T-cell (primary cell): ENCODE results near the gene HERC4. TPM values are rescaled to one million over a fixed set of nuclear protein-coding genes. Genes with fewer than 3 reads are reported as not detected.
"Not testable (repeated sequence)": the region's sequence is repeated elsewhere in the genome, so short reads cannot be mapped to it uniquely, and the experiment has no call there.

ENCODE experiments used
- ATAC-seq, 4 experiments: fragments of 200-7000 bp in 3 of 4; fragments of 150-1000 bp in 1 of 4; cut with Tn5 transposase; replicated peaks in 1 of 4; 1 replicate in 3 of 4; 2 replicates in 1 of 4; pipeline ENCODE4 v1.10.0; 2021; ENCODE audit warnings: moderate library complexity in 3 of 4, mild to moderate bottlenecking in 2 of 4, moderate number of reproducible peaks in 1 of 4
- CTCF ChIA-PET, 2 donors: fragments of 300-600 bp; sonication (Branson Sonifier 250); formaldehyde crosslinking; loops; one replicate each; lab custom pipeline; 2022; ENCODE audit warnings: antibody characterized with exemption in 2 of 2; lab: Charles Lee
- POLR2A ChIA-PET, 2 donors: fragments of 300-600 bp; sonication (Branson Sonifier 250); formaldehyde crosslinking; loops; one replicate each; lab custom pipeline; 2022; ENCODE audit warnings: antibody characterized with exemption in 2 of 2; lab: Charles Lee
- DNase-seq, 35 experiments: peaks; one replicate each; pipeline versions ENCODE4 v3.0.0 to v3.0.0-alpha.2; 2013 to 2023
- H3K27ac ChIP-seq: one replicate; pipeline ENCODE4 v1.5.1; 2013; ENCODE audit warnings: low read length
- H3K27me3 ChIP-seq, 2 experiments: replicated peaks in 1 of 2; 1 replicate in 1 of 2; 2 replicates in 1 of 2; pipeline versions ENCODE4 v1.6.1 to v1.7.0; 2013; ENCODE audit warnings: low read length in 1 of 2, mixed read lengths in 1 of 2; ENCODE audit not compliant: control insufficient read depth in 2 of 2, insufficient read depth in 2 of 2; ENCODE audit errors: extremely low read depth in 1 of 2
- H3K36me3 ChIP-seq, 2 donors: 1 replicate in 1 of 2; 2 replicates in 1 of 2; pipeline versions ENCODE4 v1.6.1 to v1.7.0; 2013; ENCODE audit warnings: low read length in 1 of 2; ENCODE audit not compliant: control insufficient read depth in 2 of 2, insufficient read depth in 1 of 2; ENCODE audit errors: extremely low read depth in 1 of 2
- H3K4me1 ChIP-seq, 2 experiments: 1 replicate in 1 of 2; 2 replicates in 1 of 2; pipeline versions ENCODE4 v1.6.1 to v1.7.0; 2013; ENCODE audit warnings: low read length in 2 of 2, mixed read lengths in 1 of 2; ENCODE audit not compliant: insufficient read depth in 2 of 2, control insufficient read depth in 1 of 2; ENCODE audit errors: extremely low read depth in 1 of 2
- H3K4me3 ChIP-seq, 2 donors: 1 replicate in 1 of 2; 2 replicates in 1 of 2; pipeline versions ENCODE4 v1.5.1 to v1.7.0; 2013; ENCODE audit warnings: mild to moderate bottlenecking in 2 of 2, low read length in 1 of 2, moderate library complexity in 1 of 2; ENCODE audit not compliant: control insufficient read depth in 1 of 2; ENCODE audit errors: extremely low read depth in 1 of 2
- H3K9me3 ChIP-seq: 2 replicates; pipeline ENCODE4 v1.7.0; 2013
- H3K27ac Mint-ChIP-seq, 2 donors: one replicate each; pipeline ENCODE4 v1.8.0; 2020 to 2021; ENCODE audit warnings: mild to moderate bottlenecking in 2 of 2, mixed read lengths in 2 of 2
- H3K27me3 Mint-ChIP-seq, 2 donors: one replicate each; pipeline ENCODE4 v1.8.0; 2021 to 2022; ENCODE audit warnings: mixed read lengths in 2 of 2
- H3K36me3 Mint-ChIP-seq: one replicate; pipeline ENCODE4 v1.8.0; 2021; ENCODE audit warnings: mixed read lengths
- H3K4me1 Mint-ChIP-seq, 3 donors: one replicate each; pipeline ENCODE4 v1.8.0; 2020 to 2022; ENCODE audit warnings: mixed read lengths in 3 of 3, mild to moderate bottlenecking in 1 of 3
- H3K4me3 Mint-ChIP-seq, 3 donors: one replicate each; pipeline ENCODE4 v1.8.0; 2020 to 2022; ENCODE audit warnings: mild to moderate bottlenecking in 3 of 3, mixed read lengths in 3 of 3, moderate library complexity in 3 of 3
- H3K9me3 Mint-ChIP-seq, 3 donors: one replicate each; pipeline ENCODE4 v1.8.0; 2020 to 2022; ENCODE audit warnings: mixed read lengths in 3 of 3
- WGBS: methylation state at CpG from one replicate; pipeline ENCODE4 v1.1.5; 2013; ENCODE audit warnings: missing lambda C conversion rate; ENCODE audit not compliant: insufficient coverage; 5-methylcytosine and 5-hydroxymethylcytosine counted together
- total RNA-seq, 35 experiments: library from RNA in 6 of 35; stranded (reverse) in 6 of 35; fragments of 120-200 nt in 1 of 35; gene quantifications; one replicate each; pipeline versions ENCODE4 v1.2.1 to v1.2.4 and lab custom pipeline; 2013 to 2026

The HERC4 gene
- total RNA-seq, 5 donors from 2014 or later (not counting 1 experiment from before 2014, with no cell fraction given) = 63.0 to 81.6 (median 77.5) TPM

DNA sequence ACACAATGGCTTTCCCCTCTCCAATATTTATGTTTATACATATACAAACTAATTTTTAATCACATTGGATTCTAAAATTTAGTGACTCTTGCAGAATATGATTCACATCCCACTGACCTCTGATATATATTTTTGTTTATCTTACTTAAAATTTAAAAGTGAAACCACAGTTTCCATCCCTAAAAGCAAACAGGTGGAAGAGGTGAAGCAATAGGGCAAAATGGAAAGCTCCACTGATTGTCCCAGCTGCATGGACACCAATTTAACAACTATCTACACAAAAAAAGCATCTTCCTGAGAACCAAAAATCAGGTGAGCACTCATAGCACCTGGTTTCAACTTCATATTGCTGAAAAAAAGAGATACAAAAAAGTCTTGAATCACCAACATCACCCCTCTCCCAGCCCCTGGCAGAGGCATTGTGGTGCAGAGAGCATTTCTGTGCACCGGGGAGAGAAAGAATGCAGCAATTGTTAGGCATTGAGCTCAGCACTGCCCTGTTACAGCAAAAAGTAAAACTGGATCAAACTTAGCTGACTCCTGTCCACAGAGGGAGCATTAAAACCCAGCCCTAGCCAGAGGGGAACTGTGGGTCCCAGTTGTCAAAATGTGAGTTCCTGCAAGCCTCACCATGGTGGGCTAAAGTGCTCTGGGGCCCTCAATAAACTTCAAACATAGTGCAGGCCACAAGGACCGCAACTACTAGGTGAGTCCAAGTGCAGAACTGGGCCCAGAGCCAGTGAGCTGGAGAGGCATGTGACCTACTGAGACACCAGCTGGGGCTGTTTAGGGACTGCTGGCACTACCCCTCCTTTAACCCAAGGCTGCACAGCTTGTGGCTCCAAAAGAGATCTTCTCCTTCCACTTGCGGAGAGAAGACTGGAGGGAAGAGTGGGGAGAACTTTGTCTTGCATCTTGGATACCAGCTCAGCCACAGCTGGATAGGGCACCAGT, 98.5 kb downstream of the HERC4 start:
- H3K9me3 ChIP-seq = no peaks in the 10 kb centered on the region
- WGBS = 100% methylated on average over 2 of the region's 3 CpGs
- no peaks in the 10 kb centered on the region for H3K27me3 ChIP-seq
- DNase-seq = no peak
- H3K4me1 Mint-ChIP-seq = peaks cover 0 to 11% (median 0%) of the 10 kb centered on the region in 3 donors
- H3K36me3 Mint-ChIP-seq = peaks cover 74% of the 10 kb centered on the region
- ChIA-PET CTCF (interaction anchor here (0.6 to 1.0 kb wide), 2 partner anchors 79 to 121 kb away, joined by 3 to 4 read pairs; no protein-coding TSS in a partner anchor), POLR2A (no interaction called here)
- ATAC-seq = no peak
- peaks cover 4 to 53% of the 10 kb centered on the region in 2 donors for H3K36me3 ChIP-seq
- no peaks in the 10 kb centered on the region for H3K4me1 ChIP-seq
- H3K27ac Mint-ChIP-seq = peak overlapping the region in 1 of 2 donors; percentile 55
- H3K27ac ChIP-seq = no peak overlapping the region
- no peak overlapping the region for H3K4me3 Mint-ChIP-seq
- no peaks in the 10 kb centered on the region for H3K27me3 Mint-ChIP-seq
- H3K4me3 ChIP-seq = no peak overlapping the region
- H3K9me3 Mint-ChIP-seq = peaks cover 0 to 6% (median 0%) of the 10 kb centered on the region in 3 donors

DNA sequence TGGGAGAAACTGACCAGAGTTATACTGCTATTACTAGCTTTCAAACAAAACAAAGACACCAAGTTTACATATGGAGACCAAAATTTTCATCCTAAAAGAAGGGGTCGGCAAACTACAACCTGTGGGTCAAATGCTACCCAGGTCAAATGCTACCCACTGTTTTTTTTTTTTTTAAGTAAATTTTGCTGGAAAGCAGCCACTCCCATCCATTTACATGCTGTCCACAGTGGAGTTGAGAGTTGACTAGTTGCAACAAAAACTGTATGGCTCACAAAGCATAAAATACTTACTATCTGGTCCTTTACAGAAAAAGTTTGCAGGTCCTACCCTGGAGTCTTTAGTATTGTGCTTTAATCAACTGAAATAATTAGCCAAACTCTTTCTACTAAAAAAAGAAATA, 99.2 kb downstream of the HERC4 start:
- H3K27me3 ChIP-seq = no peaks in the 10 kb centered on the region
- H3K9me3 ChIP-seq = peaks cover 5% of the 10 kb centered on the region
- no peak overlapping the region for H3K4me3 ChIP-seq
- Mint-ChIP-seq H3K36me3 (peaks cover 70% of the 10 kb centered on the region), H3K4me3 (no peak overlapping the region), H3K4me1 (peaks cover 0 to 6% (median 0%) of the 10 kb centered on the region in 3 donors), H3K27me3 (no peaks in the 10 kb centered on the region), H3K27ac (no peak overlapping the region), H3K9me3 (peaks cover 0 to 6% (median 0%) of the 10 kb centered on the region in 3 donors)
- H3K4me1 ChIP-seq = no peaks in the 10 kb centered on the region
- no peak overlapping the region for H3K27ac ChIP-seq
- no CpG with 5 or more reads among the region's 1 CpG for WGBS
- ChIA-PET POLR2A (no interaction called here), CTCF (interaction anchor here (0.6 to 1.0 kb wide), 3 partner anchors 80 to 922 kb away, joined by 3 to 4 read pairs (median 3); no protein-coding TSS in a partner anchor)
- DNase-seq (no peak), ATAC-seq (no peak)
- peaks cover 4 to 56% of the 10 kb centered on the region in 2 donors for H3K36me3 ChIP-seq

DNA sequence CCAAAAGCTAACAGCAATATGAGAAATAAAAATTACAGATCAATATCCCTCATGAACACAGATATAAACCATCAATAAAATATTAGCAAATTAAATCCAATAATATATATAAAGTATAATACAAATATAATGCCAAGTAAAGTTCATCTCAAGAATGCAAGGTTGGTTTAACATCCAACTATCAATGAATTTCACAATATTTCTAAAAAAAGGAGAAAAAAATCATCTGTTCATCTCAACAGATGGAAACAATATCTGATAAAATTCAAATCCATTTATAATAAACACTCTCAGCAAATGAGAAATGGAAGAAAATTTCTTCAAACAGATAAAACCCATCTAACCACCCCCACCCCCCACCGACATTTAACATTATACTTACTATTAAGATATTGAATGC, 103.8 kb downstream of the HERC4 start:
- peaks cover 0 to 6% (median 5%) of the 10 kb centered on the region in 3 donors for H3K9me3 Mint-ChIP-seq
- ATAC-seq (no peak), DNase-seq (no peak)
- no peak overlapping the region for H3K27ac Mint-ChIP-seq
- Histone ChIP-seq H3K27ac (no peak overlapping the region), H3K27me3 (no peaks in the 10 kb centered on the region), H3K9me3 (peaks cover 5% of the 10 kb centered on the region), H3K36me3 (peaks cover 4 to 28% of the 10 kb centered on the region in 2 donors), H3K4me1 (no peaks in the 10 kb centered on the region), H3K4me3 (no peak overlapping the region)
- POLR2A ChIA-PET = interaction anchor here in 1 of 2 donors (0.7 kb wide), 1 partner anchor 11 kb away, joined by 7 read pairs; no protein-coding TSS in a partner anchor
- H3K27me3 Mint-ChIP-seq = no peaks in the 10 kb centered on the region
- peaks cover 12 to 15% (median 14%) of the 10 kb centered on the region in 3 donors for H3K4me1 Mint-ChIP-seq
- no CpG with 5 or more reads among the region's 1 CpG for WGBS
- H3K4me3 Mint-ChIP-seq = no peak overlapping the region
- peaks cover 65% of the 10 kb centered on the region for H3K36me3 Mint-ChIP-seq
- CTCF ChIA-PET = interaction anchor here in 1 of 2 donors (0.7 kb wide), 1 partner anchor 423 kb away, joined by 7 read pairs; no protein-coding TSS in a partner anchor

DNA sequence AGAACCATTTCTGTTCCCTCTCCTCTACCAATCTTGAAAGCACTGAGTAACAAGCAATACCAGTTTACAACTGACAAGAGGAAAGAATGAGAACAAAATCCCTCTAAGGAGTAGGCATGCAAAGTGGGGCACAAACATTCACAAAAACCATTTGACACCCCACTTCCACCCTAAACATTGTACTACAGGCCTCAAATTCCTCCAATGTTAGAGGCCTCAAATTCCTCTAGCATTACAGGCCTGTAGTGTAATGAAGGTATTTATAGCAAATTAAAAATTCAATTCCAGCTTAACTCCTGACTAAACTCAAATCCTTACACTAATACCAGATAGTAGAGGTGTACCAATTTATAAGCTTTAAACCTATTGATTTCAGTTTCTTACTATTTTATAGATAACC, 105.2 kb downstream of the HERC4 start:
- DNase-seq (no peak), ATAC-seq (no peak)
- Histone ChIP-seq H3K27ac (no peak overlapping the region), H3K36me3 (peaks cover 4 to 34% of the 10 kb centered on the region in 2 donors), H3K4me1 (no peaks in the 10 kb centered on the region), H3K27me3 (no peaks in the 10 kb centered on the region), H3K9me3 (peaks cover 5% of the 10 kb centered on the region), H3K4me3 (no peak overlapping the region)
- POLR2A ChIA-PET = interaction anchor here in 1 of 2 donors (0.6 kb wide), 1 partner anchor 360 kb away, joined by 6 read pairs; no protein-coding TSS in a partner anchor
- Mint-ChIP-seq H3K4me3 (no peak overlapping the region), H3K27ac (no peak overlapping the region), H3K27me3 (no peaks in the 10 kb centered on the region), H3K4me1 (peaks cover 12 to 15% (median 14%) of the 10 kb centered on the region in 3 donors), H3K36me3 (peaks cover 62% of the 10 kb centered on the region), H3K9me3 (peaks cover 0 to 6% (median 5%) of the 10 kb centered on the region in 3 donors)
- CTCF ChIA-PET = interaction anchor here in 1 of 2 donors (0.5 to 1.0 kb wide), 2 partner anchors 29 to 443 kb away, joined by 6 to 11 read pairs; no protein-coding TSS in a partner anchor

GRCh38 chr10:67966035-67966434, 109.0 kb downstream of the HERC4 start:
- ATAC-seq, H3K9me3 Mint-ChIP-seq, CTCF ChIA-PET, H3K27ac ChIP-seq, H3K27me3 ChIP-seq, H3K4me1 ChIP-seq, DNase-seq, H3K27ac Mint-ChIP-seq, H3K9me3 ChIP-seq, H3K27me3 Mint-ChIP-seq, H3K4me3 ChIP-seq, H3K4me3 Mint-ChIP-seq: not testable (repeated sequence)
- POLR2A ChIA-PET = interaction anchor here in 1 of 2 donors (0.6 kb wide), 1 partner anchor 1503 kb away, joined by 12 read pairs; no protein-coding TSS in a partner anchor
- H3K36me3 ChIP-seq = peaks cover 4 to 17% of the 10 kb centered on the region in 2 donors
- Mint-ChIP-seq H3K36me3 (peaks cover 59% of the 10 kb centered on the region), H3K4me1 (peaks cover 12 to 15% (median 14%) of the 10 kb centered on the region in 3 donors)
- 90% methylated on average over 2 of the region's 4 CpGs for WGBS

GRCh38 chr10:67965456-67965855, 109.6 kb downstream of the HERC4 start:
- Mint-ChIP-seq H3K36me3 (peaks cover 61% of the 10 kb centered on the region), H3K4me1 (peaks cover 12 to 15% (median 14%) of the 10 kb centered on the region in 3 donors), H3K9me3 (peaks cover 0 to 1% (median 0%) of the 10 kb centered on the region in 3 donors), H3K27me3 (no peaks in the 10 kb centered on the region), H3K27ac (no peak overlapping the region), H3K4me3 (no peak overlapping the region)
- ChIA-PET CTCF (no interaction called here), POLR2A (interaction anchor here in 1 of 2 donors (0.6 kb wide), 1 partner anchor 71 kb away, joined by 3 read pairs; no protein-coding TSS in a partner anchor)
- no peaks in the 10 kb centered on the region for H3K9me3 ChIP-seq
- no peak for ATAC-seq
- peaks cover 4 to 21% of the 10 kb centered on the region in 2 donors for H3K36me3 ChIP-seq
- WGBS = 100% methylated on average over 1 of the region's 2 CpGs
- DNase-seq = no peak
- no peak overlapping the region for H3K27ac ChIP-seq
- H3K4me3 ChIP-seq = no peak overlapping the region
- H3K27me3 ChIP-seq = no peaks in the 10 kb centered on the region
- no peaks in the 10 kb centered on the region for H3K4me1 ChIP-seq
